HG03025 (cell line): ENCODE results near the gene RAB43.
"Not testable (repeated sequence)": the region's sequence is repeated elsewhere in the genome, so short reads cannot be mapped to it uniquely, and the experiment has no call there.

Experiments
- ATAC-seq: cut with Tn5 transposase; IDR thresholded peaks from one replicate; pipeline ENCODE4 v1.9.1; 2021; ENCODE audit warnings: mild to moderate bottlenecking, moderate library complexity; ENCODE audit not compliant: unreplicated experiment, low FRiP score

Gene RAB43

DNA sequence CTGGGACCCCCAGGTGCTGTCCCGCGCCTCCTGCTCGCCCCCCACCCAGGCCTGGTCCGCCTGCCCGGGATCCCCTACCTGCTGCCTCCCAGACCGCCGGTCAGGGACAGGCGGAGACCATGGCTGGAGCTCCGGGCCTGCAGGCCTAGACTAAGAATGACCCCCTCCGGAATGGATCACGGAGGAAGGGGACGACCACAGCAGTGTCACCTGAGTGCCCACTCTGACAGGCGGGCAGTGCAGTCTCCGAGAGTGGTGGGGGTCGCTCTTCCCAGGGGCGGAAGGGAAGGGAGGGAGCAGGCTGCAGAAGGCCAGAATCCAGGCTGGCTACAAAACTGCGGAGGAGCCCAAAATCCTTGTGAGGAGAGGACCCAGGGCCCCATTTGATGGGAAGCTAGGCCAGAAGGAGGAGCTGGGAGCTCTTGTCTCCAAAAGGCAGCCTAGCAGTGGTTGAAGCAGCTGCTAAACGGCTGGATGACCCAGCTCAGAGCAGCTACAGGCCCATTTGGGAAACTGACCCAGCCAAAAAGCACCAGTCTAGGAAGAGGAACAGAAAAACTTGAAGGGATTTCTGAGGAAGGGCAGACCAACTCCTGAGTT lies 908 bp upstream of the RAB43 start:
- no peak for ATAC-seq

DNA sequence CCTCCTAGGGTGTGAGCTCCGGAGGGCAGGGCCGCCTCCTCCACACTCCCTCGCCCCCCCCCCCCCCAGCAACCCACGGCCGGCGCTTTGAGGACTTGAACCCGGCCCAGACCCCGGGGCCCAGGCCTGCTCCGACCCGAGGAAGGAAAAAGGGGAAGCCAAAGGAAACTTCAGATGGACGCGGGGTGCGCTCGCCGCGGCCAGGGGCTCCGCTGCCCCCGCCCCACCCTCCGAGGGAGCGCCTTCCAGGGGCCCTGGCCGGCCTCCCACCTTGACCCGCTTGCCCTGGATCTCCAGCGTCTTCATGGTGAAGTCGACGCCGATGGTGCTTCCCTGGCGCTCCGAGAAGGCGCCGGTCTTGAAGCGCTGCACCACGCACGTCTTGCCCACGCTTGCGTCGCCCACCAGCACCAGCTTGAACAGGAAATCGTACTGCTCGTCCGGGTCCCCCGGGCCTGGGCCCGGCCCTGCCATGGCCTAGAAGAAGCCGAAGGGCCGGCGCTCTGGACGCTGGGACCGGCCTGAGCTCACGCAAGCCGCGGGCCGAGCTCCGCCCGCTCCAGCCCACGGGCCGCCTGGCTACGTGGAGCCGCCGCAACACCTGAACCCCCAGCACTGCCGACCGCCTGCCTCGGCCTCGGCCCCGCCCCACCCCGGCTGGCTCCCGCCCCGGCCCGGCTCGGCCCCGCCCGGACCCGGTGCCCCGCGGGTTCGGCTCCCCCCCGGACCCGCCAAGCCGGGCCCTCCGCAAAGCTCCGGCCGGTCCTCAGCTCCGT lies 400 bp downstream of the RAB43 start:
- peak; percentile 41 for ATAC-seq

DNA sequence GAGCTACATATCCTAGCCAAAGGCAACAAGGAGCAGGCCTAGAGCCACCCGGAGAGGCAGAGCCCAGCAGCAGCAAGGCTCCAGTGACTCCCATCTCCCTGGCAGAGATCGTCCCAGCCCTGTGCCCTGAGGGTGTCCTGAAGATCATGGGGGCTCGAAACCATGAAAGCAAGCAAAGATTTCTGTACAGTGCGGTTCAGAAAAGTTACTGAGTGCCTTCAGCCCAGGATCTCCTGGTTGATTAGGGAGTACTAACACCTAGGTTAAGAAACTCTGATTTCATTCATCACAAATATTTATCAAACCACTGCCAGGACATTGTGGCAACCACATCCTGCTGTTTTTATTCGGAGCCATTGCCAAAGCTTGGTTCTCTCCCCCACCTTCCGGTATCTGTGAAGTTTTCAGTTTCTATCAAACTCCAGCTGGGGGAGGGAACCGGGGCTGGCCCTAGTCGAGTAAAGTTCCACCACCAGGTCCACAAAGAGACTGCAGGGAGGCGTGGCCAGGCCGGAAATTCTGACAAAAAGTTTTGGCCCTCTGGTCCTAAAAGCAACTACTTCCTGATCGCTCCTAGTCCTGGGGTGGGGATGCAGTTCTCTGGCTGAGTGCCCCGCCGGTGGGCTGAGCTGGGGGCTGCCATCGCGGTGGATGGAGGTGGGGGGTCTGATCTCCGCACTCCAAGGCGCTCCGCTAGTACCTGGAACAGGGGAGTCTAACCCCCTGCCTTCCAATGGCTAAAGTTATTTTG lies 1.2 kb downstream of the RAB43 start:
- peak; percentile 65 for ATAC-seq

DNA sequence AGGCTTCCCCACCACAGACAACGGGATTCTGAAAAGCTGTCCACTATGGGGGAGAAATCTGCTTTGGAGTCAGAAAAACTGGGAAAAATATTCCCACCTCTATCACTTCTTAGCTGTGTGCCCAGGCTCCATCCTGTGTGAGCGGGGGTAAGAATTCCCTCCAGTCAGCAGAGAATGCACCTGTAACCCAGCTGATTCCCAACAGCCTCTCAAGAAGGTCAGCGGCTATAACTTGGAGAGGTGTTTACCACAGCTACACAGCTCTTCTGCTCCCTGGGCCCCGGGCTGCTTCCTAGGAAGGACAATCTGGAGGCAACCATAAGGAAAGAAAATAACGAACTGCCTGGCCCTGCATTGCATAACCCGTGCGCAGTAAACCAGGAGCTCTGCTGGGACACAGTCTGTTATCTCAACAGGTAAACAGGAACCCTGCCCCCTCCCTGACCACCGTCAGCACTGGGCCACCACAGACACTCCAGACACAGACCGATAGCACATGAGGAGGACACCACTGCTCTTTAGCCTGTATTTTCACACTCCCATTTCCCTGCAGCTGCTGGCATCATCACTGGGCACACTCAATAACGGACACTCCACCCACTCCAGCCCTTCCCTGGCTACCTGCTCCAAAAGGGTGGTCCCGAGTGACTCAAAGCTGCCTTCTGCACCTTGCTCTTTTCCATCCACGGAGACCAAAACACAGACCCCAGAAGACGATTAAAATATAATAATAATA lies 2.1 kb downstream of the RAB43 start:
- ATAC-seq = no peak

DNA sequence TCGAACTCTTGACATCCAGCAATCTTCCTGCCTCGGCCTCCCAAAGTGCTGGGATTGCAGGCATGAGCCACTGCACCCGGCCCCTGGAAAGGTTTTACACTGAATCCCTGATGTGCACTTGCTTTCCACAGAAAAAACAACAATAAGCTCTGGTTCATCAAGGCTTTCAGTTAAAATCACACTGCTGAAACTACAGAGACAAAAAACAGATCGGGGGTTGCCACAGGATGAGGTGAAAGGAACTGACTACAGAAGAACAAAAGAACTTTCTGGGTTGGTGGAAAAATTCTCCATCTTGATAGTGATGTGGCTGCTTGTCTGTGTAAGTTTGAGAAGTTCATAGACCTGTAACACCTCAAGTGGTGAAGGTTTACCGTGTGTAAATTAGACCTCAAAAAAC lies 2.9 kb downstream of the RAB43 start:
- no peak for ATAC-seq

DNA sequence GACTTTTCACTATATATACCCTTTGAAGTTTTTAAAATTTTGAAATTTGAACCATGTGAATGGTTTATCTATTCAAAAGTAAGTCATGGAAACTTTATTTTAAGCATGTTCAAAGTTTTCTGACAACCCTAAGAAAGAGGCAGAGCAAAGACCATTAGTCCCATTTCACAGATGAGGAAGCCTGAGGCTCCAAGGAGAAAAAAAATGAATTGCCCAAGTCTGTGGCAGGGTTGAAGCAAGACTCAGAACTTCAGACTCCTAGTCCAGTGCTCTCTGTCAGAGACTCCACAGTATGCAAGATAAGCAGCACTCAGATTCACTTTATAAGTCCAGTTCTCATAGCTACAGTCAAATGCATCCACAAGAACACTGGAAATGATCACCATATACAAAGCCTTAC lies 4.5 kb downstream of the RAB43 start:
- ATAC-seq = no peak

DNA sequence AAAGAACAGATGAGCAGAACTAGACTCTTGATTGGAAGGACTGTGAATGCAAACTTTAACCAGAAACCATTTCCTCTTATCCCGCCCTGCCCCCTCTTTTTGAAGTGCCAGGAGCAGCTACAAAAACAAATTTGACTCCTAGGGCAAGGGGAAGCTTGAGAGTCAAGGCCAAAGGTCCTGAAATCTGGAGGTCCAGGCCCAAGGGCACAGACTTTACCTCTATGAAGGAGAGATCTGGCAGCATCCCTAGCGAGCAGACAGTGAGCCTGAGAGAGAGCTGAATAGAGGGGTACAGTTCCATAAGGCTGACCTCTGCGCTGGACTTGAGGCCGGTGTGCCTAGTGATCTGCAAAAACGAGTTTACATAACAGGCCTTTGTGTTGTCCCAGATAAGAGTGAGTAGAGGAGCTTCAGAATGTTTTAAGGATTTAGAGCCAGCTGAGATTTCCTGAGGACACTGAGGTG lies 5.1 kb downstream of the RAB43 start:
- ATAC-seq = no peak

DNA sequence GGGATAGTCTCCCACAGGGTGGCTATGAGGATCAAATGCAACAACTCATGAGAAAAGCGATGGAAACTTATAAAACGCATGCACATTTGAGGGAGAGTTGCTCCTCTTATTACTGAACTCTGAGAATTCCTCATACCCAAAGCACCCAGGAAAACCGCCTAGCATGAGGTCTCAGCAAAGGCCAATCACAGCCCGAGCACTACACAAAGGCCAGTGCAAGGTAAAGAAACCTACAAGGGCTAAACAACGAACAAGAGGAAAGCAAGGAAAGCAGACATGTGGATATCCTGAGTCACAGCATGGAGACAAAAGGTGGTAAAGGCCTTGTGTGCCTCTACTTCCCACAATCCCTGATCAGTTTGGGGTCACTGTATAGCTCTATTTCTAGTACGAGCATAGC lies 7.1 kb downstream of the RAB43 start:
- ATAC-seq = no peak

DNA sequence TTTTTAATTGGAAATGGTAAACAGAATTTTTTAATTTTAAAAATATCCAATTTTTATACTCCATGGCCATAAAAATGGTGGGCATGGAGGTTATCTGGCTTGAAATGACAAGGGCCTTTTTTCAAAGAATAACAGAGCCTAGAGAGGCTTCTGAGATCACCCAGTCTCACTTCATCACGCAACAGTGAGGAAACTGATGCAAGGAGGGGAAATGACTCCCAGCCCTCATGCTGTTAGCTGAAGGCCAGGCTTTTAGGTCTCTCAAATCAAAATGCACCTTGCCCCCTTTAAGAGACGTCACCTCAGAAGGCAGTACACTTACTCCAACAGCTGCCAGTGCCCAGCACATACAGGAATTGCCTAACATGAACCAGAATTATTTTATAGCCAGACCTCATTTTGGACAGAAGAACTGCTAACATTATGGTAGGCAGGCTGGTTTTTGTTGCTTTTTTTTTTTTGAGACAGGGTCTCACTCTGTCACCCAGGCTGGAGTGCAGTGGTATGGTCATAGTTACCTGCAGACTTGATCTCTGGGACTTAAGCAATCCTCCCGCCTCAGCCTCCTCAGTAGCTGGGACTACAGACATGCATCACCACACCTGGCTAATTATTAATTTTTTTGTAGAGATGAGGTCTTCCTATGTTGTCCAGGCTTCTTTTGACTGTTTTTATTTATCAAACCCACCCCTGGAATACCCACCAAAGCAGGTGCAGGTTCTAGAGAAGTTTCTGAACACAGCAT lies 9.1 kb downstream of the RAB43 start:
- ATAC-seq = no peak

DNA sequence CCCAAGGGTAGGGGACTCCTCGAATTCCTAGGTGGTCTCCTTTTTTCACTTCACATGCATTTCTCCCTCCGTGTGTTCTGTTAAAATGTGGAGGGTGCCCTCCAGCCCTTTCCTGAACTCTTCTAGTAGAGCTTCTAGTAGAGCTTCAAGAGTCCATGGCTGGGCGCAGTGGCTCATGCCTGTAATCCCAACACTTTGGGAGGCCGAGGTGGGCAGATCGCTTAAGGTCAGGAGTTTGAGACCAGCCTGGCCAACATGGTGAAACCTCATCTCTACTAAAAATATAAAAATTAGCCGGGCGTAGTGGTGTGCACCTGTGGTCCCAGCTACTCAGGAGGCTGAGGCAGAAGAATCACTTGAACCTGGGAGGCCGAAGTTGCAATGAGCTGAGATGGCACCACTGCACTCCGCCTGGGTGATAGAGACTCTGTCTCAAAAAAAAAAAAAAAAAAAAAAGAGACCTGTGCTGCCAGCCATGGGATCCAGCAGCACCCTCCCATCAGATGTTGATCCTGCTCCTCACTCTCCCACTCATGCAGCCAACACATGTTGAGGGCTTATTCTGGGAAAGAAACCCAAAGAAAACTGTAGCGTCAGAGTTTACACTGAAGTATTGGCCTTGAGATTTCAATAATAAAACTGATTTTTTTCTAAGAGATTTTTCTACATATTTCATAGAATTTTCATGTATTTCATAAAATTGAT lies 10.4 kb downstream of the RAB43 start:
- not testable (repeated sequence) for ATAC-seq

DNA sequence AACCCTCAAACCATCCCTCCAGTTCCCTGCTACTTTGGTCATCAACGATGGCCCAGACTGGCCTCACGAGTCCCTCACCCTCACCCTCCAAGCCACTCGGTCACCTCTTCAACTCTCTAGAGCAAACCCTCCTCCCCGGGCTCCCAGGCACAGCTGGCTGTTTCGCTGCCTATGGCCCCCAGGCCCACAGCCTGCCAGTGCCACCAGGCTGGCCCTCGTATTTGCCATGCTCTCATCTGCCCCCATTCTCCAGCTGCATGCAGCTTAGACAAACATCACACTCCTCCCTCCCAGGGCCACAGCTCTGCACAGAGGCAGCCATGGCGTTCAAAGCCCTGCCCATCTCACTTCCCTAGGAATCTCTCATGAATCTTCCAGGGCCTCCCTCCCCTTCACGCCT lies 13.8 kb downstream of the RAB43 start:
- ATAC-seq = no peak

DNA sequence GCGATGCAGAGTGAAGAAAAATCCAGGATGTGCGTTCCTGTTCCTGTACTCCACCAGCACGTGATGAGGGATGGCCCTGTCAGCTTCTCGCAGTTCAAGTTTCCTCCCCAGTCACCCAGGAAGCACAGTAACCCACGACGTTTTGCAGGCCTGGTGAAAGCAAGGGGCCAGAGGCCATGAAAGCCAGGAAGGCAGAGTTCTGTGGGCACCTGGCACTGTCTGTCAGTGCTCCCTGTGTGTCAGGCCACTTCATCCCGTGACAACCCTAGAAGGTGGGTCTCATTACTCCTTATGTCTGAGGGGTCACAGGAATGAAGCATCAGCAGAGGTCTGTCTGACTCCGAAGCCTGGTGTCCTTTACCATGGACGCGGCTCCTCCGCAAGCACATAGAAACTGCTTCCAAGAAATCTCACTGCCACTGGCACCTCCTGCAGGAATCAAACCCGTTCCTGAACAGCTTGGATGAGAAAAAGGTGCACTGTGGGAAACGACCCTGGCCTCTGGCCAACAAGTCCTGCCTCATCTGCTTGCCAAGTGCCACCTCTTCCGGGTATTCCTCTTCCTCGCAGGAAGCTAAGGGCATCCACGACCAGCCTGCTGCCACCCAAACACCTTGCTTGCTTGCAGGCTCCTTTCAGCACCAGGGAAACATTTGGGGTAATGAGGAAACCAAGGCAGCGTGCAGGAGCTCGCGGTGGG lies 14.6 kb downstream of the RAB43 start:
- no peak for ATAC-seq

DNA sequence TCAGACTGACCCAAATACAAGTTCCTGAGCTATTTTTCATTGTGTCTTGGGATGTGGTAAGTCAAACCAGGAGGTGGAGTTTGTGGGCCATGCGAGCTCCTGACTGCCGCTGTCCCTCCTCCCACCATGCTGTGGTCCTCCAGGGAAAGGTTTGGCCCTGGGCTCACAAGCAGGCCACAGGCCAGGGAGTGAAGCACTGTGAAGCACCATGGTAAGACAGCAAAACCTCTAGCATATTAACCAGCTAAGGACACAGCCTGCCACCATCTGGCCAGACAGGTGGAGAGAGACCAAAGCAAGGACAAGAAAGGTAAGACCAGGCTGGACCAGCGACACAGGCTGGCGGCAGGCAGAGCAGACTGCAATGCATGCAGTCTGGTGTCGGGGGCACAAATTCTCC lies 15.3 kb downstream of the RAB43 start:
- no peak for ATAC-seq

DNA sequence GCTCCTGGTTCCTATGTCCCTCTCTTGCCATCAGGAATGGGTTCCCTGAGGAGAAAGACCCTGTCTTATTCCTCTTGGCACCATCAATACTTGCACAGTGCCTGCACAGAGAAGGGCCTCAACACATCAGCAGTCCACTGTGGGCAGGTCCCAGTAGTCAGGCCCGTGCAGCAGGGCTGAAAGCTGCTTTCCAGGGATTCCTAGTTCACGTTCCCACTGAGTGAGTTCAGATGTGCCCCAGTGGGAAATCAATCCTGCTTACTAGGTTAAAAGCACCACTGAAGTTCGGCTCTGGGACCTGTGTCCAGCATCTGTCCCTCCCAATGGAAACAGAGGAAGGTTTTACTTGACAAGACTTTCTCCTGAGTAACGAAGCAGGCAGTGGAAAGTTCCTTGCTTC lies 15.7 kb downstream of the RAB43 start:
- ATAC-seq = no peak

DNA sequence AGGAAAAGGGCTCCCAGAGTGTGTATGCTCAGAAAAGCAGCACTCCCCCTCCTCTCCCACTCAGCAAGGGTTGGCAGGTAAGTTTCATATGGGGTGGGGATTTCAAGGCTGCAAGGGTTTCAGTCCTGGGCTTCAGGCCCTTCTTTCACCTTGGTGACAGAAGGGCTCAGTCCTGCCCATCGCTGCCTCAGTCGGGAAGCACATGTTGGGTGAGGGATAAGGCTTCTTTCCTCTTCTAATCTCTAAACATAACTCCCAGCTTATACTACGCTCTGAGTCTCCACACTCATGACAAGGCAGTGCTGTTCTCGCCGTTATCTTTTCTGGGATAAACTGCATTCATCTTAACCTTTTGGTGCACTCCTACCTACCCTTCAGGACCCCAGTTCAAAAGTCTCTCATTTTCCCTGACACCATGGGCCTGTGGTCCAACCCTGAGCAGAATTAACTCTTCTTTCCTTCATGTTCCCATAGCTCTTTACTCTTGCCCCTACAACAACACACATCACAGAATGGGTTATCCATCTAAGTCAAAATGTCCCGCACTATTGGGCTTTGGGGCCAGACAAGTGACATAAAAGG lies 17.0 kb downstream of the RAB43 start:
- no peak for ATAC-seq

DNA sequence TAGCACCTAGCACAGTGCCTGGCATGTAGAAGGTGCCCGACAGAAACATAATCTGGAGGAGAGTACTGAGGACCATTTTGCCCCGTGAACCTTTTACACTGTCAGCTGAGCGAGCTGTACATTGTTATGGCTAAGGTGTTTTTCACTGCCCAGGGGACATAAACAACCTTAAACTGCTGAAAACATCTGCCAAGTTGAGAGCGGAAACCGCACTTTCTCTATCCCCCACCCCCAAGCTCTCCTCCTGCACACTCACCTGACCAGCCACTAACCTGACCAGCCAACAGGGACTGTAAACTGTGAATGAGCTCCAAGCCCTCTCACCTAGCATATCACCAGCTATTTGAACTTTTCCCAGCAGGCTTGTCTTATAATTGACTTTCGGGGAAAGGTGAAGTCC lies 17.6 kb downstream of the RAB43 start:
- no peak for ATAC-seq

DNA sequence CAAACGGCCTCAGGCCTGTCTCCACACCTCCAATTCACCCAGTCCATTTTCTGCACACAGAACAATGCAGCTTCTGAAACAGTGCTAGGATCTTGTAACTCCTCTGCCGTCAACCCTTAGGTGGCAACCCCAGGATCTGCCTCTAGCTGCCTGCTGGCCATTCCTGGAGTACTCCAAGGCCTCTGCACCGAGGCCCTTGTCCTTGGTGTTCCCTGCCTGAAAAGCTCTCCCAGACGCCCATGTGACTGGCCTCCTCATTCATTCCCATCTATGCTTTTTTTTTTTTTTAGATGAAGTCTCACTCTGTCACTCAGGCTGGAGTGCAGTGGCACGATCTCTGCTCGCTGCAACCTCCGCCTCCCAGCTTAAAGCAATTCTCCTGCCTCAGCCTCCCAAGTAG lies 18.3 kb downstream of the RAB43 start:
- ATAC-seq = no peak

DNA sequence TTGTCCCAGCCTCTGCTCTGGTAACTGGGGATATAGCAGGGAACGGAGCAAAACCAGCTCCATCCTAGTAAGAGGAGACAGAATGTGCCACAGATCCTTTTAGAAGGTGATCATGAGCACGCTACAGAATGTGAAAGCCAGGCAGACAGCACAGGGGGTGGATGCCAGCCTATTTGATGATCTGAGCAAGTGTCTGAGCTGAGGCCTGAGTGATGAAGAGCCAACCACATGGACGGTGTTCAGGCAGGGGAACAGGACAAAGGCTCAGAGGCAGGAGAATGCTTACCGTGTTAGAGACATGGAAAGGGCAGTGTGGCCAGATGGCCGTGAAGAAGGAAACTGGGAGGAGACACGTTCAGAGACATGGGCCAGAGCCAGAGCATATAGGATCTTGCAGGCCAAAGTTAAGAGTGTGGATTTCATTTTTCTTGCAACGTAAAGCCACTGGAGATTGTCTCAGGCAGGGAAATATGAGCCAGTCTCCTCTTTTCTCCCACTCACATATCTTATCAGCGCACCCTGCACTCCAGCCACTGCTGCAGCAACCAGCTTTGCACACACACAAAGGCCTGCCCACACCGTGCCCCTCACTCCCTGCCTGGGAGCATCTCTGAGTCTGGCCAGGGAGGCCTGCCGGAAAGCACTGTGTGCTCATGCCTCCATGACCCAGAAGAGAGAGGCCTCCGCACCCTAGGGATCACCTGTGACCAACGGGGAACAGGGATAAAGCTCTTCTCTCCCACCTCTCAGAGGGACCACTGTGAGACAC lies 20.1 kb downstream of the RAB43 start:
- ATAC-seq = no peak
